ENCODE results near the gene TF. TPM values are rescaled to one million over a fixed set of nuclear protein-coding genes. Genes with fewer than 3 reads are reported as not detected.

The TF gene
- polyA plus RNA-seq, 2 donors = 2.6 to 4.6 TPM

- no peaks in the 10 kb centered on the region for H3K9me3 ChIP-seq (ENCODE audit: control insufficient read depth in 2 of 2, insufficient read depth in 1 of 2, low read depth in 1 of 2, low read length in 1 of 2)
- no peak overlapping the region for H3K27ac ChIP-seq (ENCODE audit: low read depth in 2 of 2, low read length in 1 of 2)
- H3K27me3 ChIP-seq (ENCODE audit: control insufficient read depth in 1 of 2, insufficient read depth in 2 of 2, low read length in 2 of 2) = no peaks in the 10 kb centered on the region
- no peak overlapping the region for H3K4me3 ChIP-seq (ENCODE audit: low read depth in 1 of 2, low read length in 2 of 2)
- peaks cover 0 to 3% of the 10 kb centered on the region in 2 donors for H3K4me1 ChIP-seq (ENCODE audit: control insufficient read depth in 2 of 2, insufficient read depth in 2 of 2, low read length in 1 of 2)
- H3K36me3 ChIP-seq (ENCODE audit: control insufficient read depth in 2 of 2, insufficient read depth in 2 of 2, low read length in 1 of 2) = no peaks in the 10 kb centered on the region
- 64 to 66% methylated on average over 3 of the region's 3 CpGs for WGBS, 2 donors
These were observed 51.4 kb downstream of the TF start for GRCh38 chr3:133797396-133798105.

- H3K4me1 ChIP-seq (ENCODE audit: control insufficient read depth in 2 of 2, insufficient read depth in 2 of 2, low read length in 1 of 2) = peaks cover 0 to 3% of the 10 kb centered on the region in 2 donors
- H3K9me3 ChIP-seq (ENCODE audit: control insufficient read depth in 2 of 2, insufficient read depth in 1 of 2, low read depth in 1 of 2, low read length in 1 of 2) = no peaks in the 10 kb centered on the region
- WGBS, 2 donors = 59 to 60% methylated on average over 7 of the region's 7 CpGs
- no peaks in the 10 kb centered on the region for H3K27me3 ChIP-seq (ENCODE audit: control insufficient read depth in 1 of 2, insufficient read depth in 2 of 2, low read length in 2 of 2)
- H3K4me3 ChIP-seq (ENCODE audit: low read depth in 1 of 2, low read length in 2 of 2) = no peak overlapping the region
- no peak overlapping the region for H3K27ac ChIP-seq (ENCODE audit: low read depth in 2 of 2, low read length in 1 of 2)
- H3K36me3 ChIP-seq (ENCODE audit: control insufficient read depth in 2 of 2, insufficient read depth in 2 of 2, low read length in 1 of 2) = no peaks in the 10 kb centered on the region
These were observed 53.8 kb downstream of the TF start for GRCh38 chr3:133799794-133800585.

- Histone ChIP-seq H3K36me3 (ENCODE audit: control insufficient read depth in 2 of 2, insufficient read depth in 2 of 2, low read length in 1 of 2) (no peaks in the 10 kb centered on the region), H3K9me3 (ENCODE audit: control insufficient read depth in 2 of 2, insufficient read depth in 1 of 2, low read depth in 1 of 2, low read length in 1 of 2) (no peaks in the 10 kb centered on the region), H3K4me3 (ENCODE audit: low read depth in 1 of 2, low read length in 2 of 2) (no peak overlapping the region), H3K4me1 (ENCODE audit: control insufficient read depth in 2 of 2, insufficient read depth in 2 of 2, low read length in 1 of 2) (peaks cover 0 to 3% of the 10 kb centered on the region in 2 donors), H3K27me3 (ENCODE audit: control insufficient read depth in 1 of 2, insufficient read depth in 2 of 2, low read length in 2 of 2) (no peaks in the 10 kb centered on the region), H3K27ac (ENCODE audit: low read depth in 2 of 2, low read length in 1 of 2) (no peak overlapping the region)
- WGBS, 2 donors = 89% methylated on average over 5 of the region's 5 CpGs
These were observed 57.3 kb downstream of the TF start for GRCh38 chr3:133803469-133803868.

GRCh38 chr3:133804896-133805295 lies 58.7 kb downstream of the TF start:
- peak overlapping the region in 1 of 2 donors; percentile 90 for H3K4me3 ChIP-seq (ENCODE audit: low read depth in 1 of 2, low read length in 2 of 2)
- H3K27me3 ChIP-seq (ENCODE audit: control insufficient read depth in 1 of 2, insufficient read depth in 2 of 2, low read length in 2 of 2) = no peaks in the 10 kb centered on the region
- H3K9me3 ChIP-seq (ENCODE audit: control insufficient read depth in 2 of 2, insufficient read depth in 1 of 2, low read depth in 1 of 2, low read length in 1 of 2) = no peaks in the 10 kb centered on the region
- no peak overlapping the region for H3K27ac ChIP-seq (ENCODE audit: low read depth in 2 of 2, low read length in 1 of 2)
- 45 to 58% methylated on average over 4 of the region's 4 CpGs for WGBS, 2 donors
- no peaks in the 10 kb centered on the region for H3K36me3 ChIP-seq (ENCODE audit: control insufficient read depth in 2 of 2, insufficient read depth in 2 of 2, low read length in 1 of 2)
- peaks cover 0 to 1% of the 10 kb centered on the region in 2 donors for H3K4me1 ChIP-seq (ENCODE audit: control insufficient read depth in 2 of 2, insufficient read depth in 2 of 2, low read length in 1 of 2)

- H3K27ac ChIP-seq (ENCODE audit: low read depth in 2 of 2, low read length in 1 of 2) = peak overlapping the region in 1 of 2 donors; percentile 75
These were observed 59.1 kb downstream of the TF start for GRCh38 chr3:133805384-133805701.

DNA sequence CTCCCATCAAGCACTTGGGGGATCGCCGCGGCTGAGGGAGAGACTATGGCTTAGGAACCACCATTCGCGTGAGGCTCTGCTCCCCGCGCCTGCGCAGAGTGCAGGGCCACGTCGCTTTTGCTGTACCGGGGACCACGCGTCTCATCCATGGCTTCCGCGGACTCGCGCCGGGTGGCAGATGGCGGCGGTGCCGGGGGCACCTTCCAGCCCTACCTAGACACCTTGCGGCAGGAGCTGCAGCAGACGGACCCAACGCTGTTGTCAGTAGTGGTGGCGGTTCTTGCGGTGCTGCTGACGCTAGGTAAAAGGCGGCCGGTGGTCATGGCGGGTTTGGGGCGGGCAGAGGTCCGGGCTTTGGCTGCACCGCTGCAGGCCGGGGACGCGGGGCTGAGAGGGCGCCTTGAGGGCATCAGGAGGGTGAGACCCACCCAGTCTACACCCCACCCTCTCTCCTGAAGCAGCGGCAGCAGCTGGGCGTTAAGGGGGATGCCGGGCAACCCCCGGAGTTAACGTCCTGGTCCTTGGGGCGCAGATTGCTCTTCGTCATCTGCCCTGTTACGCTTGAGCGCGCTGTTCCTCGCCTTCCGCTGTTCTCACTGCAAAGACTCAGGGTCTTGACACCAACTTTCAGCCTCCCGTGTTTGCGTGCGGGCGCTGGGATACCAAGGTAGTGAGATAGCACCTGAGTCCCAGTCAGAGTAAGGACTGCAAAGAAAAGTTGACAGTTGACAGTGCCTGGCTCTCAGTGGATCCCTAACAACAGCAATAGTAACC lies 59.7 kb downstream of the TF start, which contains the start of gene SRPRB:
SRPRB (plus strand) TSS at position 114 of the 774 bp plus-strand sequence; CDS start at position 148, 34 bp downstream.
- no peaks in the 10 kb centered on the region for H3K4me1 ChIP-seq (ENCODE audit: control insufficient read depth in 2 of 2, insufficient read depth in 2 of 2, low read length in 1 of 2)
- H3K4me3 ChIP-seq (ENCODE audit: low read depth in 1 of 2, low read length in 2 of 2) = peak within 1 kb of the TSS; percentile 90 to 94
- 0% methylated on average over 53 of the region's 53 CpGs for WGBS, 2 donors
- peaks cover 0 to under 1% of the 10 kb centered on the region in 2 donors for H3K36me3 ChIP-seq (ENCODE audit: control insufficient read depth in 2 of 2, insufficient read depth in 2 of 2, low read length in 1 of 2)
- H3K27ac ChIP-seq (ENCODE audit: low read depth in 2 of 2, low read length in 1 of 2) = peak within 1 kb of the TSS; percentile 61 to 75
- H3K9me3 ChIP-seq (ENCODE audit: control insufficient read depth in 2 of 2, insufficient read depth in 1 of 2, low read depth in 1 of 2, low read length in 1 of 2) = no peaks in the 10 kb centered on the region
- no peaks in the 10 kb centered on the region for H3K27me3 ChIP-seq (ENCODE audit: control insufficient read depth in 1 of 2, insufficient read depth in 2 of 2, low read length in 2 of 2)

More at GRCh38 chr3:133805384-133805701, 59.1 kb downstream of the TF start:
- 9 to 11% methylated on average over 15 of the region's 15 CpGs for WGBS, 2 donors
- Histone ChIP-seq H3K9me3 (ENCODE audit: control insufficient read depth in 2 of 2, insufficient read depth in 1 of 2, low read depth in 1 of 2, low read length in 1 of 2) (no peaks in the 10 kb centered on the region), H3K36me3 (ENCODE audit: control insufficient read depth in 2 of 2, insufficient read depth in 2 of 2, low read length in 1 of 2) (no peaks in the 10 kb centered on the region), H3K27me3 (ENCODE audit: control insufficient read depth in 1 of 2, insufficient read depth in 2 of 2, low read length in 2 of 2) (no peaks in the 10 kb centered on the region), H3K4me1 (ENCODE audit: control insufficient read depth in 2 of 2, insufficient read depth in 2 of 2, low read length in 1 of 2) (no peaks in the 10 kb centered on the region), H3K4me3 (ENCODE audit: low read depth in 1 of 2, low read length in 2 of 2) (peak overlapping the region; percentile 90 to 94)

DNA sequence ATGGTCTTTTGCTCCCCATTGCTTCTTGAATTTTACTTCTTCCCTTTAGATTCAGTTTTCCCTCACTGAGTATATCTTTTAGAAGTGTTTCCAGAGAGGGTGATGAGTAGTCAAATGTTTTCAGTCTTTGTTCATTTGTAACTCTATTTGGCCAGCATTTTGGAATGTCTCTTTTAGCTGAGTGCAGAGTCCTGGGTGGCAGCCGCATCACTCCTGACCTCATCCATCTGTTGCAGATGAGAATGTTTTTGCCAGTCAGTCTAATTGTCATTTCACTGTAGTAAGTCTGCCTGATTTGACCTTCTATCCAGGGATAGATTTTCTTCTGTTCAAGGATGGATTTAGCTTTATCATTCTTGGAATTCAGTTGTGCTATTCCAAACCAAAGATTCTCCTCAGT lies 66.7 kb downstream of the TF start:
- H3K4me3 ChIP-seq (ENCODE audit: low read depth in 1 of 2, low read length in 2 of 2) = no peak overlapping the region
- 82 to 91% methylated on average over 1 of the region's 1 CpG for WGBS, 2 donors
- no peaks in the 10 kb centered on the region for H3K9me3 ChIP-seq (ENCODE audit: control insufficient read depth in 2 of 2, insufficient read depth in 1 of 2, low read depth in 1 of 2, low read length in 1 of 2)
- H3K36me3 ChIP-seq (ENCODE audit: control insufficient read depth in 2 of 2, insufficient read depth in 2 of 2, low read length in 1 of 2) = peaks cover 0 to 8% of the 10 kb centered on the region in 2 donors
- H3K4me1 ChIP-seq (ENCODE audit: control insufficient read depth in 2 of 2, insufficient read depth in 2 of 2, low read length in 1 of 2) = no peaks in the 10 kb centered on the region
- H3K27ac ChIP-seq (ENCODE audit: low read depth in 2 of 2, low read length in 1 of 2) = no peak overlapping the region
- H3K27me3 ChIP-seq (ENCODE audit: control insufficient read depth in 1 of 2, insufficient read depth in 2 of 2, low read length in 2 of 2) = no peaks in the 10 kb centered on the region

- no peaks in the 10 kb centered on the region for H3K27me3 ChIP-seq (ENCODE audit: control insufficient read depth in 1 of 2, insufficient read depth in 2 of 2, low read length in 2 of 2)
- no peaks in the 10 kb centered on the region for H3K9me3 ChIP-seq (ENCODE audit: control insufficient read depth in 2 of 2, insufficient read depth in 1 of 2, low read depth in 1 of 2, low read length in 1 of 2)
- WGBS, 2 donors = 63 to 68% methylated on average over 2 of the region's 2 CpGs
- H3K27ac ChIP-seq (ENCODE audit: low read depth in 2 of 2, low read length in 1 of 2) = no peak overlapping the region
- H3K4me1 ChIP-seq (ENCODE audit: control insufficient read depth in 2 of 2, insufficient read depth in 2 of 2, low read length in 1 of 2) = peaks cover 0 to 2% of the 10 kb centered on the region in 2 donors
- no peak overlapping the region for H3K4me3 ChIP-seq (ENCODE audit: low read depth in 1 of 2, low read length in 2 of 2)
- H3K36me3 ChIP-seq (ENCODE audit: control insufficient read depth in 2 of 2, insufficient read depth in 2 of 2, low read length in 1 of 2) = peaks cover 3 to 14% of the 10 kb centered on the region in 2 donors
These were observed 69.2 kb downstream of the TF start for GRCh38 chr3:133815386-133815785.

DNA sequence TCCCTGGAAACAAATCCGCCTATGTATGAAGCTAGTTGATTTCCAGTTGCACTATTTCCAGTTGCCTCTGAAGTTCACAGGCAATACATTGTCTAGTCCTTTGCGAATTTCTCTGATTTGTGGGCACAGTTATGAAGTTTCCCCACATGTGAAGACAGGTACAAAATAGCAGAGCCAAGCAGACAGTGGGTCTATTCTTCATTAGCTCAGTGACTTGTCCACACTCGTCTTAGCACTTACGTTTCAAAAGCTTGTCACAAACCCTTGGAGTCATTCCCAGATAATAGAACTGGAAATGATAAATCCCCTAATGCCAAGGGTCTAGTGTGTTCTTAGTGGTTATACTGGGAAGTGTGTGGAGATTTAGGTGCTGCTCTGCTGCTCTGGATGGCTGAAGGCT lies 73.9 kb downstream of the TF start:
- H3K4me1 ChIP-seq (ENCODE audit: control insufficient read depth in 2 of 2, insufficient read depth in 2 of 2, low read length in 1 of 2) = peaks cover 0 to 11% of the 10 kb centered on the region in 2 donors
- H3K27me3 ChIP-seq (ENCODE audit: control insufficient read depth in 1 of 2, insufficient read depth in 2 of 2, low read length in 2 of 2) = no peaks in the 10 kb centered on the region
- H3K9me3 ChIP-seq (ENCODE audit: control insufficient read depth in 2 of 2, insufficient read depth in 1 of 2, low read depth in 1 of 2, low read length in 1 of 2) = no peaks in the 10 kb centered on the region
- H3K4me3 ChIP-seq (ENCODE audit: low read depth in 1 of 2, low read length in 2 of 2) = no peak overlapping the region
- 52 to 67% methylated on average over 4 of the region's 4 CpGs for WGBS, 2 donors
- H3K36me3 ChIP-seq (ENCODE audit: control insufficient read depth in 2 of 2, insufficient read depth in 2 of 2, low read length in 1 of 2) = peaks cover 4 to 23% of the 10 kb centered on the region in 2 donors
- peak overlapping the region in 1 of 2 donors; percentile 36 for H3K27ac ChIP-seq (ENCODE audit: low read depth in 2 of 2, low read length in 1 of 2)
